Measurements from ENCODE around the gene LRRC8B. TPM values are rescaled to one million over a fixed set of nuclear protein-coding genes. Genes with fewer than 3 reads are reported as not detected.

The LRRC8B gene
- total and polyA plus RNA-seq, 3 donors from 2014 or later = 20.5 to 42.1 (median 29.7) TPM

DNA sequence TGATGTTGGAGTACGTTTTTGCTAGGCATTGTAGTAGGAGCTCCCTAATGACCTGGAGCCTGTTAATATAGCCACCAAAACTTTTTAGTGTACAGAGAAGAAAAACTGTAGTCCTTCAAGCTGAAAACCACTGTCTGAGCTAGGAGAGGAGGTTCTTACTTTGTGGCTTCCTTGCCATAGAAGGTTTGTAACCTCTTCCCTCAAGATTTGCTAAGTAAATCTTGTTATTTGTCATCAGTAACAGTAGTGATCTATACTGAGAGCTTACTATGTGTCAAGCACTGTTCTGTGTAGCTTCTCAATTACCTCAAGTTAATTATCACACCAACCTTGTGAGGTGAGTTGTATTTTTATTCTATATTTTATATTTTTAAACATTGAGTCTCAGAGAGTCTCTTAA lies 87.1 kb downstream of the LRRC8B start:
- no peak for DNase-seq
- H3K27ac ChIP-seq = no peak overlapping the region
- intact Hi-C loops (cut with DNase I; ENCODE audit: low total_unique reads) = no loop called here
- H3K36me3 ChIP-seq (ENCODE audit: low read depth, missing control alignments) = no peaks in the 10 kb centered on the region
- H3K4me3 ChIP-seq = no peak overlapping the region
- TF ChIP-seq, protein P1, sequence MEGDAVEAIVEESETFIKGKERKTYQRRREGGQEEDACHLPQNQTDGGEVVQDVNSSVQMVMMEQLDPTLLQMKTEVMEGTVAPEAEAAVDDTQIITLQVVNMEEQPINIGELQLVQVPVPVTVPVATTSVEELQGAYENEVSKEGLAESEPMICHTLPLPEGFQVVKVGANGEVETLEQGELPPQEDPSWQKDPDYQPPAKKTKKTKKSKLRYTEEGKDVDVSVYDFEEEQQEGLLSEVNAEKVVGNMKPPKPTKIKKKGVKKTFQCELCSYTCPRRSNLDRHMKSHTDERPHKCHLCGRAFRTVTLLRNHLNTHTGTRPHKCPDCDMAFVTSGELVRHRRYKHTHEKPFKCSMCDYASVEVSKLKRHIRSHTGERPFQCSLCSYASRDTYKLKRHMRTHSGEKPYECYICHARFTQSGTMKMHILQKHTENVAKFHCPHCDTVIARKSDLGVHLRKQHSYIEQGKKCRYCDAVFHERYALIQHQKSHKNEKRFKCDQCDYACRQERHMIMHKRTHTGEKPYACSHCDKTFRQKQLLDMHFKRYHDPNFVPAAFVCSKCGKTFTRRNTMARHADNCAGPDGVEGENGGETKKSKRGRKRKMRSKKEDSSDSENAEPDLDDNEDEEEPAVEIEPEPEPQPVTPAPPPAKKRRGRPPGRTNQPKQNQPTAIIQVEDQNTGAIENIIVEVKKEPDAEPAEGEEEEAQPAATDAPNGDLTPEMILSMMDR (IDR thresholded peaks at IDR 0.05) = no peak
- TF ChIP-seq POLR2A (IDR thresholded peaks at IDR 0.05) = no peak
- WGBS, 2 donors = 78 to 92% methylated on average over 1 of the region's 1 CpG
- H3K4me1 ChIP-seq = peaks cover 21% of the 10 kb centered on the region
- no peaks in the 10 kb centered on the region for H3K27me3 ChIP-seq
- H3K9me3 ChIP-seq = no peaks in the 10 kb centered on the region

DNA sequence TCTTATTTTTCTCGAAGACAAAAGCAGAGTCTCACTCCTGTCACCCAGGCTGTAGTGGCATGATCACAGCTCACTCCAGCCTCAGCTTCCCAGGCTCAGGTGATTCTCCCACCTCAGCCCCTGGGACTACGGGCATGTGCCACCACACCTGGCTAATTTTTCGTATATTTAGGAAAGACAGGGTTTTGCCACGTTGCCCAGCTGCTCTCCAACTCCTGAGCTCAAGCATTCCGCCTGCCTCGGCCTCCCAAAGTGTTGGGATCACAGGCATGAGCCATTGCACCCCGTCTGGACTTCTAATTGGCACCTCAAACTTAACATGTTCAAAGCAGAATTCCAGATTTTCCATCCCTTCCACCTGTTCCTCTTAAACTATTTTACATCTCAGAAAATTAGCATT lies 89.3 kb downstream of the LRRC8B start:
- Histone ChIP-seq H3K9me3 (no peaks in the 10 kb centered on the region), H3K4me3 (no peak overlapping the region), H3K4me1 (peaks cover 13% of the 10 kb centered on the region), H3K36me3 (ENCODE audit: low read depth, missing control alignments) (no peaks in the 10 kb centered on the region), H3K27ac (no peak overlapping the region), H3K27me3 (no peaks in the 10 kb centered on the region)
- WGBS, 2 donors = 86 to 92% methylated on average over 7 of the region's 7 CpGs
- no peak for DNase-seq
- intact Hi-C loops (cut with DNase I; ENCODE audit: low total_unique reads) = no loop called here
- TF ChIP-seq POLR2A (IDR thresholded peaks at IDR 0.05) = no peak
- TF ChIP-seq, protein P1 (IDR thresholded peaks at IDR 0.05) = no peak

DNA sequence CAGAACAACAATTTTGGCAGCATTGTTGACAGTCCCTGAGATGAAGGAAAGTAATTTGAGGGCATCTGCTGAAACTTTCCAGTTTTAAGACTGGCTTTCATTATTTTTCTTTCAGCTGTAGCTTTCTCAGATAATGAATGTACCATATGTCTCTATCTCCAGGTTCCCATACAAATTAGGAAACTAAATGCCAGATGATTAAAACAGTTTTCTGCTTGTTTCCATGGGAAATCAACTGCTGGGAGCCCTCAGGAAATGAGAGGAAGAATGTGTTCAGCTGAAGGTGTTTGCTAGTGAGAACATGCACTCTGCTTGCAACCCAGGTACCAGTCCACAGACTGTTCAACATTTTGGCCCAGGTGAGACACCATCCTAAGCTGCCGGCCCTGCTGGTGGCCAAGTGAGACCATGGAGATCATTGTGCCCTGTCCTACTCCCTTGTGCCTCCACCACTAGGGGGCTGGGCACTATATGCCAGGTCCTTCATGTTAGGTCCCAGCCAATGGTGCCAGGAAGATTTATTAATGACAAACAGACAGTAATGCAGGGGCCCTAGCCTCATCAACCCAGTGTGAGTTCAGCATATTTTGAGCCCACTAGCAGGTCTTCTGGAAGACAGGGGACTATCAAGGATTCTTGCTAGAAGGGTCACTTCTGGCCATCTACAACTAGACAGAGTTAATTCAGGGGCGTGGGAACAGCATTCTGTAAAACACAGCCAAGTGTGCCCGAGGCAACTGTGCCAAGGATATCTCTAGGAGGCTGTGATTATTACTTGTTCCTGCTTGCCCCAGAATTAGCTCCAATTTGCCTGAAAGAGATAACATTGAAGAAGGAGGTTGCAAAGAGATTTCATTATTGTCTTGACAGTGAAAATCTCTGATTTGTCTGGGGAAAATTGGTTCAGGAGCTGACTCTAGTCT lies 91.3 kb downstream of the LRRC8B start:
- H3K27ac ChIP-seq = peak overlapping the region; percentile 57 to 71
- TF ChIP-seq, protein P1 (IDR thresholded peaks at IDR 0.05) = peak in 2 of 3 experiments; percentile 12 to 19
- no peak for TF ChIP-seq POLR2A (IDR thresholded peaks at IDR 0.05)
- H3K4me3 ChIP-seq = no peak overlapping the region
- DNase-seq = peak; percentile 54
- no peaks in the 10 kb centered on the region for H3K9me3 ChIP-seq
- H3K36me3 ChIP-seq (ENCODE audit: low read depth, missing control alignments) = no peaks in the 10 kb centered on the region
- peaks cover 10% of the 10 kb centered on the region for H3K4me1 ChIP-seq
- WGBS, 2 donors = 63 to 74% methylated on average over 3 of the region's 3 CpGs
- intact Hi-C loops (cut with DNase I; ENCODE audit: low total_unique reads) = no loop called here
- H3K27me3 ChIP-seq = no peaks in the 10 kb centered on the region

DNA sequence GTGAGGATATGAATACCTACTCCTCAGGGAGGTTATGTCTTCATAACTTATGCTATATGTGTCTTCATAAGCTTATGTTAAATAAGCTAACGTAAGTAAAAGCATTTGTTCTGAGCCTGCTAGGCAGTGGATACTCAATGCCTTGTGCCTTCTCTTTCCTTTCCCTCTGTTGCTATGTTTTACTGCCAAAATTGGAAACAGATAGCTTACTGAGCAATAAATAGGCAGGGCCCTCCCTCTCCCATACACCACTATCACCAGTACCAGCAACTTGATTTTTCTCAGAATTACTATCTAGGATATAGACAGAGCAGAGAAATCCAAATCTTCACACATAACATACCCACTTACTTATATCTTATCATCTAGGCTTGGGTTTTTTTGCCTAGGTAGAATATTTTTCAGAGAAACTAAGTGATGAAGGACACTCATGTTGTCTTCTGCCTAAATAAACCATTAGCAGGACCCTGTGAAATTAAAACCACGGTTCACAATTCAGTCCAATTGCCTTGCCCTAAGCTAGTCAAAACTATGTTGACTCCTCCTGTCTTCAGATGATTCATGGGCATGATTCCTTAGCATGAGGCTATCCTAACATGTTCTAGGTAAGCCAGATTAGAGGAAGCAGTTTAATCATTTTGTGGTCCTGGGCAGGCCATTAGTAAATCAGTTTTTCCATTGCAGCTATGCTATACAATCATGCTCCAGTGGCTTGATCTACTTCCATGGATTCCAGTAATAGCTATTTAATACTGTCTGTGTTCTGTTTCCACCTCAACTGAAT lies 92.4 kb downstream of the LRRC8B start:
- Histone ChIP-seq H3K27me3 (no peaks in the 10 kb centered on the region), H3K9me3 (no peaks in the 10 kb centered on the region), H3K4me1 (peaks cover 10% of the 10 kb centered on the region), H3K4me3 (no peak overlapping the region), H3K27ac (peak overlapping the region; percentile 34 to 71), H3K36me3 (ENCODE audit: low read depth, missing control alignments) (no peaks in the 10 kb centered on the region)
- TF ChIP-seq, protein P1 (IDR thresholded peaks at IDR 0.05) = no peak
- TF ChIP-seq POLR2A (IDR thresholded peaks at IDR 0.05) = no peak
- WGBS, 2 donors = 79 to 80% methylated on average over 2 of the region's 2 CpGs
- DNase-seq = no peak
- intact Hi-C loops (cut with DNase I; ENCODE audit: low total_unique reads) = no loop called here

All from testis (tissue), 3 donors.